ENCODE results near the gene HS3ST4. TPM values are rescaled to one million over a fixed set of nuclear protein-coding genes. Genes with fewer than 3 reads are reported as not detected.

Gene HS3ST4
- not detected for total RNA-seq
- not detected for polyA plus RNA-seq (ENCODE audit: insufficient read depth, low read depth, low replicate concordance)
- long read RNA-seq, donor 1: 0 reads
- long read RNA-seq, donor 2: 0 reads
- long read RNA-seq, donor 3: 0 reads
- long read RNA-seq, donor 4: 0 reads
- long read RNA-seq, donor 5: 0 reads
- long read RNA-seq, donor 6: 0 reads
- long read RNA-seq, donor 7: 0 reads
- long read RNA-seq, donor 8: 0 reads
- long read RNA-seq, donor 9: 0 reads
- long read RNA-seq, donor 10: 0 reads

- no peaks in the 10 kb centered on the region for H3K4me1 ChIP-seq (ENCODE audit: control insufficient read depth in 2 of 3, insufficient read depth in 2 of 3, low read depth in 1 of 3, low read length in 3 of 3)
- FAIRE-seq: no peak
- peak within 1 kb of the TSS in 1 of 3 donors; percentile 20 for H3K4me3 ChIP-seq (ENCODE audit: low read length in 3 of 3)
- TF ChIP-seq, protein P1, sequence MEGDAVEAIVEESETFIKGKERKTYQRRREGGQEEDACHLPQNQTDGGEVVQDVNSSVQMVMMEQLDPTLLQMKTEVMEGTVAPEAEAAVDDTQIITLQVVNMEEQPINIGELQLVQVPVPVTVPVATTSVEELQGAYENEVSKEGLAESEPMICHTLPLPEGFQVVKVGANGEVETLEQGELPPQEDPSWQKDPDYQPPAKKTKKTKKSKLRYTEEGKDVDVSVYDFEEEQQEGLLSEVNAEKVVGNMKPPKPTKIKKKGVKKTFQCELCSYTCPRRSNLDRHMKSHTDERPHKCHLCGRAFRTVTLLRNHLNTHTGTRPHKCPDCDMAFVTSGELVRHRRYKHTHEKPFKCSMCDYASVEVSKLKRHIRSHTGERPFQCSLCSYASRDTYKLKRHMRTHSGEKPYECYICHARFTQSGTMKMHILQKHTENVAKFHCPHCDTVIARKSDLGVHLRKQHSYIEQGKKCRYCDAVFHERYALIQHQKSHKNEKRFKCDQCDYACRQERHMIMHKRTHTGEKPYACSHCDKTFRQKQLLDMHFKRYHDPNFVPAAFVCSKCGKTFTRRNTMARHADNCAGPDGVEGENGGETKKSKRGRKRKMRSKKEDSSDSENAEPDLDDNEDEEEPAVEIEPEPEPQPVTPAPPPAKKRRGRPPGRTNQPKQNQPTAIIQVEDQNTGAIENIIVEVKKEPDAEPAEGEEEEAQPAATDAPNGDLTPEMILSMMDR (IDR thresholded peaks at IDR 0.05; ENCODE audit: borderline replicate concordance, extremely low read depth, insufficient read depth): no peak
- peaks cover 18% of the 10 kb centered on the region for H3K27me3 ChIP-seq (ENCODE audit: control insufficient read depth, insufficient read depth, low read length)
- H3K36me3 ChIP-seq (ENCODE audit: control insufficient read depth in 2 of 3, insufficient read depth in 3 of 3, low read length in 3 of 3): no peaks in the 10 kb centered on the region
- DNase-seq: peak in 4 of 5 donors; percentile 42 to 69 (median 58)
- no peak within 1 kb of the TSS for H3K27ac ChIP-seq (ENCODE audit: low read depth in 2 of 2, low read length in 2 of 2)
- no peak within 1 kb of the TSS for H3K9ac ChIP-seq (ENCODE audit: low read length in 3 of 3)
- intact Hi-C loops (cut with DNase I): no loop called here
- no peaks in the 10 kb centered on the region for H3K9me3 ChIP-seq (ENCODE audit: control insufficient read depth in 2 of 3, insufficient read depth in 1 of 3, low read length in 3 of 3)
Observed at GRCh38 chr16:25691519-25692091, at the start of gene HS3ST4. Gene HS3ST4, plus strand, starts transcription at chr16:25691959.

GRCh38 chr16:25643633-25644032 lies 48.1 kb upstream of the HS3ST4 start:
- no peak overlapping the region for H3K9ac ChIP-seq (ENCODE audit: low read length in 3 of 3)
- intact Hi-C loops (cut with DNase I): no loop called here
- no peaks in the 10 kb centered on the region for H3K4me1 ChIP-seq (ENCODE audit: control insufficient read depth in 2 of 3, insufficient read depth in 2 of 3, low read depth in 1 of 3, low read length in 3 of 3)
- H3K27me3 ChIP-seq (ENCODE audit: control insufficient read depth, insufficient read depth, low read length): no peaks in the 10 kb centered on the region
- DNase-seq (no peak), FAIRE-seq (no peak)
- no peak overlapping the region for H3K27ac ChIP-seq (ENCODE audit: low read depth in 2 of 2, low read length in 2 of 2)
- H3K4me3 ChIP-seq (ENCODE audit: low read length in 3 of 3): no peak overlapping the region
- TF ChIP-seq, protein P1 (IDR thresholded peaks at IDR 0.05; ENCODE audit: borderline replicate concordance, extremely low read depth, insufficient read depth): no peak
- H3K36me3 ChIP-seq (ENCODE audit: control insufficient read depth in 2 of 3, insufficient read depth in 3 of 3, low read length in 3 of 3): no peaks in the 10 kb centered on the region
- H3K9me3 ChIP-seq (ENCODE audit: control insufficient read depth in 2 of 3, insufficient read depth in 1 of 3, low read length in 3 of 3): no peaks in the 10 kb centered on the region

DNA sequence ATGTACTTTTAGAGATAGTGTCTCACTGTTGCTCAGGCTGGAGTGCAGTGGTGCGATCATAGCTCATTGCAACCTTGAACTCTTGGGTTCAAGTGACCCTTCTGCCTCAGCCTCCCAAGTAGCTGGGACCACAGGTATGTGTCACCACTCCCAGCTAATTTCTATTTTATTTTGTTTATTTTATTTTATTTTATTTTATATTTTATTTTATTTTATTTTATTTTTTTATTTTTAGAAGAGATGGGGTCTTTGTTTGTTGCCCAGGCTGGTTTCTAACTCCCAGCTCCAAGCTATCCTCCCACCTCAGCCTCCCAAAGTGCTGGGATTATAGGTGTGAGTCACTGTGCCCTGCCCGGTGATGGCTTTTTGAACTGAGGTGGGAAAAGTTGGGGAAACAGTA lies 35.1 kb upstream of the HS3ST4 start:
- no peak for FAIRE-seq
- Histone ChIP-seq H3K27ac (ENCODE audit: low read depth in 2 of 2, low read length in 2 of 2) (no peak overlapping the region), H3K4me1 (ENCODE audit: control insufficient read depth in 2 of 3, insufficient read depth in 2 of 3, low read depth in 1 of 3, low read length in 3 of 3) (no peaks in the 10 kb centered on the region)

More for the DNA sequence above, 35.1 kb upstream of the HS3ST4 start:
- intact Hi-C loops (cut with DNase I): no loop called here
- Histone ChIP-seq H3K9ac (ENCODE audit: low read length in 3 of 3) (no peak overlapping the region), H3K27me3 (ENCODE audit: control insufficient read depth, insufficient read depth, low read length) (no peaks in the 10 kb centered on the region), H3K9me3 (ENCODE audit: control insufficient read depth in 2 of 3, insufficient read depth in 1 of 3, low read length in 3 of 3) (peaks cover 0 to 4% (median 0%) of the 10 kb centered on the region in 3 donors), H3K4me3 (ENCODE audit: low read length in 3 of 3) (no peak overlapping the region), H3K36me3 (ENCODE audit: control insufficient read depth in 2 of 3, insufficient read depth in 3 of 3, low read length in 3 of 3) (no peaks in the 10 kb centered on the region)
- no peak for DNase-seq
- TF ChIP-seq, protein P1 (IDR thresholded peaks at IDR 0.05; ENCODE audit: borderline replicate concordance, extremely low read depth, insufficient read depth): no peak
